ENCODE measurements around the gene CCDC138.

The CCDC138 gene

DNA sequence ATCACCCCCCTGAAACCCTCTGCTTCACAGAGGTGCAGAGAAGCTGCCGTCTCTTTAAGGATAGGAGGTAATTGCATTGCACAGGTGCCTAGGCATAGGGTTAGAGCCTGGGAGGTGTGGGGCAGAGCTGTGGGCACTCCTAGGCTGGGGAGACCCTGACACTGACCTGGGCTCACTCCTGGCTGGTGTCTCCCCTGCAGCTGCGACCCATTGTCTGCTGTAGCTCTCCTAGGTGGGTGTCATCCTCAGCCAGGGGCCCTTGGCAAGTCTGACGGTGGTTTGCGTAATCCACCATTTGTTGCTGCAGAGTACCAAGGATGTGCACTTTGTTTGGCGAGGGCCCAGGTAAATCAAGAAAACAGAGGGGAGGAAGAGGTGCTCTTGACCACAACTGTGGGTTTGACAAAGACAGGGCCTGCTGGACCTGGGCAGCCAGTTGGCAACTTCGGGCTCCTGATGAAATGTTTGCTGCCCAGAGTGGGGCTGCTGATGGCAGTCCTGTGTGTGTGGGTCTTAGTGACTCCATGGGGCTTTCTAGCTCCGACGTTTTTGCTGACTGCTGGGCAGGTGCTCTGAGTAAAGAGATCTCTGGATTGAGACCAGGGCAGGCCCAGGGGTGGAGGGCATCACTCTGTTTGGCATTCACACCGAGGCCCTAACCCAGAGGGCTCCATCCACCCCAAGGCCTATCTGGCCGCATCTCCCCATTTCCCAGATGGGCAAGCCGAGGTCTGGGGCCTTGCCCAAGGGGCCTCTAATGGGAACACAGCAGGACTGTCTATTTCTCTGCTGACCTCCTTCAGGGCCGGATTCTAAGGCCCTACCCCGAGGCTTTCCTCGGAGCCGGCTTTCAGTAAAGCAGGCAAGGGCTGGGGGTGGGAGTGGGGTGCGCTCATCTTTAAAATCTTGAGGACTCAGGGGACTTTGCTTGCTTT lies 134.8 kb downstream of the CCDC138 start:
- H3K4me1 ChIP-seq (ENCODE audit: control insufficient read depth, insufficient read depth, low read length, poor library complexity, severe bottlenecking): no peaks in the 10 kb centered on the region
- H3K27me3 ChIP-seq (replicated peaks; ENCODE audit: control insufficient read depth, insufficient read depth, low read length, poor library complexity, severe bottlenecking): no peaks in the 10 kb centered on the region
- no peak overlapping the region for H3K4me3 ChIP-seq (ENCODE audit: insufficient read depth, low read depth, low read length, poor library complexity, severe bottlenecking)
- H3K9me3 ChIP-seq (ENCODE audit: control insufficient read depth, low read length): no peaks in the 10 kb centered on the region
- H3K27ac ChIP-seq (ENCODE audit: insufficient read depth, low read length, poor library complexity, severe bottlenecking): no peak overlapping the region
- DNase-seq: no peak
- no peaks in the 10 kb centered on the region for H3K36me3 ChIP-seq (ENCODE audit: control insufficient read depth, insufficient read depth, low read length)

- no peak overlapping the region for H3K27ac ChIP-seq (ENCODE audit: insufficient read depth, low read length, poor library complexity, severe bottlenecking)
- DNase-seq: no peak
- no peaks in the 10 kb centered on the region for H3K36me3 ChIP-seq (ENCODE audit: control insufficient read depth, insufficient read depth, low read length)
Measured at GRCh38 chr2:108922141-108922915, 135.8 kb downstream of the CCDC138 start.

GRCh38 chr2:108923019-108923700 lies 136.6 kb downstream of the CCDC138 start:
- H3K27ac ChIP-seq (ENCODE audit: insufficient read depth, low read length, poor library complexity, severe bottlenecking): no peak overlapping the region

More at GRCh38 chr2:108922141-108922915, 135.8 kb downstream of the CCDC138 start:
- Histone ChIP-seq H3K4me3 (ENCODE audit: insufficient read depth, low read depth, low read length, poor library complexity, severe bottlenecking) (no peak overlapping the region), H3K27me3 (replicated peaks; ENCODE audit: control insufficient read depth, insufficient read depth, low read length, poor library complexity, severe bottlenecking) (no peaks in the 10 kb centered on the region), H3K9me3 (ENCODE audit: control insufficient read depth, low read length) (no peaks in the 10 kb centered on the region), H3K4me1 (ENCODE audit: control insufficient read depth, insufficient read depth, low read length, poor library complexity, severe bottlenecking) (no peaks in the 10 kb centered on the region)

DNA sequence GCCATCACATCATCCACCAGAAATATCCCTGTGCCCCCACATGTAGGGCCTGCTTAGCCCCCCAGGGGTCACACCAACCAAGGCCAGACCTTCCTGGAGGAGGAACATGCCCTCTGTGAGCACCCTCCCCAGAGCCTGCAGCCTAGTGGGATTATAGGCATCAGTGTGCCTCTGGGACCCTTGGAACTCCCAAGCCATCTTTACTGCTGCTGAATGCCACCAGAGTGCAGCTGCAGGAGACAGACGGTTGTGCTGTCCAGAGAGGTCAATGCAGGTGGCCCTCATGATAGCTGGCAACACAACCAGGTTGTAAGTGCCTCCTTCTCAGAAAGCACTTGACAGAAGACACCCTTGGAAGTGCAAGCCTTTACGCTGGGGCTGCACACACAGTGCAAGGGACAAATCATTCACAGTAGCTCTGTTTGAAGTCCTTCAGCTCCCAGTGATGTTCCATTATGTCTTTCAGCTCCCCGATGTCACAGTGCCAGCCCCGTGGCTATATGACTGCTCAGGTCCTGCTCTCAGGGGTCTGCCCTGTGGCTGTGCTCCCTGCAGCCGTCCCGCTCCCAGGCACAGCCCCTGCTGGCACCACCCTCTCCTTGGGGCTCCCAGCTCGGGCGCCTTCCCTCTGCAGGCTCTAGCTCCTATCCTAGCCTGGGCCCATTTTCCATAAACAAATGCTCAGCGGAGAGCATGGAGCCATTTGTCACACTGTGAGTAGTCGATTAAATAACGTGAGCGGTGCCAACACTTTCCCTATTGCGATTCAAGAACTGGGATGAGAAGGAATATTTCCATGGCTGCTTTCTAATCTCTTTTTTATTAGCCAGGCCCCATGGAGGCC lies 137.4 kb downstream of the CCDC138 start:
- Histone ChIP-seq H3K4me3 (ENCODE audit: insufficient read depth, low read depth, low read length, poor library complexity, severe bottlenecking) (no peak overlapping the region), H3K9me3 (ENCODE audit: control insufficient read depth, low read length) (no peaks in the 10 kb centered on the region), H3K36me3 (ENCODE audit: control insufficient read depth, insufficient read depth, low read length) (no peaks in the 10 kb centered on the region), H3K27ac (ENCODE audit: insufficient read depth, low read length, poor library complexity, severe bottlenecking) (no peak overlapping the region), H3K4me1 (ENCODE audit: control insufficient read depth, insufficient read depth, low read length, poor library complexity, severe bottlenecking) (no peaks in the 10 kb centered on the region), H3K27me3 (replicated peaks; ENCODE audit: control insufficient read depth, insufficient read depth, low read length, poor library complexity, severe bottlenecking) (no peaks in the 10 kb centered on the region)
- no peak for DNase-seq

More at GRCh38 chr2:108923019-108923700, 136.6 kb downstream of the CCDC138 start:
- DNase-seq: no peak
- H3K4me1 ChIP-seq (ENCODE audit: control insufficient read depth, insufficient read depth, low read length, poor library complexity, severe bottlenecking): no peaks in the 10 kb centered on the region
- no peaks in the 10 kb centered on the region for H3K9me3 ChIP-seq (ENCODE audit: control insufficient read depth, low read length)
- H3K27me3 ChIP-seq (replicated peaks; ENCODE audit: control insufficient read depth, insufficient read depth, low read length, poor library complexity, severe bottlenecking): no peaks in the 10 kb centered on the region
- H3K4me3 ChIP-seq (ENCODE audit: insufficient read depth, low read depth, low read length, poor library complexity, severe bottlenecking): no peak overlapping the region
- no peaks in the 10 kb centered on the region for H3K36me3 ChIP-seq (ENCODE audit: control insufficient read depth, insufficient read depth, low read length)

DNA sequence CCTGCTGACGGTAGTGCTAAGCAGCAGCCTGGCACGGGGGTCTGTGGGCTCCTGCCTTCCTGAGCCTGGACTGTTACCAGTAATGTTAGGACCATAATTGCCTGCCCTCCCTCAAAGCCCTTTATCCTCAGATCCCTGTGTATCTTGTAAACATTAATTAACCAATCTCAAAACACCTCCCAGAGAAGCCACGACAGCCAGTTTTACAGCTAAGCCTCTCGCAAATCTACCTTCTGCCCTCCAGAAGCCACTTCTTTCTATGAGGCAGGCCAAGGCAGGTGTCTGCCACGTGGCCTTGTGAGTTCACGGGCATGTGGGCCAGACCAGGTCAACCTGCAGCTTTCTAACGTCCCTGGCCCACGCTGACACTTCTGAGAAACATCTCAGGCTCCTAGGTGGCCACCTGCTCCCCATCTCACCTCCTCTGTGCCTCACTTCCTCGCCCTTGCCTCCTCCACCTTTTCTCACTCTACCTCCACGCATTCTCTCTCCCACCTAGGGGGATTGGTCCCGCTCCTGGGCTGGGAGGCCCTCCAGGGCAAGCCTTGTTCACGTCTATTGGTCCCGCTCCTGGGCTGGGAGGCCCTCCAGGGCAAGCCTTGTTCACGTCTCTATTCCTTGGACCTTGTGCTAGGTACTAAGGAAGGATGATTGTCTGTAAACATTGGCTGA lies 138.1 kb downstream of the CCDC138 start:
- Histone ChIP-seq H3K4me1 (ENCODE audit: control insufficient read depth, insufficient read depth, low read length, poor library complexity, severe bottlenecking) (no peaks in the 10 kb centered on the region), H3K9me3 (ENCODE audit: control insufficient read depth, low read length) (no peaks in the 10 kb centered on the region), H3K36me3 (ENCODE audit: control insufficient read depth, insufficient read depth, low read length) (no peaks in the 10 kb centered on the region), H3K27ac (ENCODE audit: insufficient read depth, low read length, poor library complexity, severe bottlenecking) (no peak overlapping the region), H3K27me3 (replicated peaks; ENCODE audit: control insufficient read depth, insufficient read depth, low read length, poor library complexity, severe bottlenecking) (no peaks in the 10 kb centered on the region), H3K4me3 (ENCODE audit: insufficient read depth, low read depth, low read length, poor library complexity, severe bottlenecking) (no peak overlapping the region)
- no peak for DNase-seq

DNA sequence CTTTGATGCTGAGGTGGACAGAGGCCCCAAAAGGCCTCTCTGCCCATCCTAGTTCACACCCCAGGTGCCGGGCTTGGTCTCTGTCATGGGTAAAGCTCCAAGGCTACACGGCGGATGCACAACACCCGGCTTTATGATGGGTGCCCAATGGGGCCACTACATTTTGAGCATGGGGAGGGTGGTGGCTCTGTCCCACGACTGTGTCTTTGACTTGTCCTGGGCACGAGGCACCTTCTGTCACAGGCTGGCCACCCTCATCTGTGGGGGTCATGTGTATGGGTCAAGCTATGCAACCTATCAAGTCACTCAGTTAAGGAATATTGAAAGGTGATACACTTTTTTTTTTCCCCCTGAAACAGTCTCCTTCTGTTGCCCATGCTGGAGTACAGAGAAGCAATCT lies 138.7 kb downstream of the CCDC138 start:
- H3K4me3 ChIP-seq (ENCODE audit: insufficient read depth, low read depth, low read length, poor library complexity, severe bottlenecking): no peak overlapping the region
- H3K27me3 ChIP-seq (replicated peaks; ENCODE audit: control insufficient read depth, insufficient read depth, low read length, poor library complexity, severe bottlenecking): no peaks in the 10 kb centered on the region
- no peaks in the 10 kb centered on the region for H3K4me1 ChIP-seq (ENCODE audit: control insufficient read depth, insufficient read depth, low read length, poor library complexity, severe bottlenecking)
- DNase-seq: no peak
- H3K9me3 ChIP-seq (ENCODE audit: control insufficient read depth, low read length): no peaks in the 10 kb centered on the region
- H3K36me3 ChIP-seq (ENCODE audit: control insufficient read depth, insufficient read depth, low read length): no peaks in the 10 kb centered on the region
- H3K27ac ChIP-seq (ENCODE audit: insufficient read depth, low read length, poor library complexity, severe bottlenecking): no peak overlapping the region

DNA sequence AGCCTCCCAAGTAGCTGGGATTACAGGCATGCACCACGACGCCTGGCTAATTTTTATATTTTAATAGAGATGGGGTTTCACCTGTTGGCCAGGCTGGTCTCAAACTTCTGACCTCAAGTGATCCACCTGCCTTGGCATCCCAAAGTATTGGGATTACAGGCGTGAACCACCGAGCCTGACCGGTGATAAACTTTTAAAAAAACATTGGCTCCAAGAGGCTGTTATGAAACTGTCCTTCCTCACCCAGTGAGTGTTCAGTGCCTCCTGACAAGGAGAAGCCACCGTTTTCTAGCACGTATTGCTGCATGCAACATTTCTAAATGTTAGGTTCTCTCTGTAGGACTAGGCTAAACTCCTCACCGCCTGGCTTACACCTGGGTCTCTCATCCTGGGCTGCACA lies 139.2 kb downstream of the CCDC138 start:
- H3K27me3 ChIP-seq (replicated peaks; ENCODE audit: control insufficient read depth, insufficient read depth, low read length, poor library complexity, severe bottlenecking): no peaks in the 10 kb centered on the region
- H3K4me3 ChIP-seq (ENCODE audit: insufficient read depth, low read depth, low read length, poor library complexity, severe bottlenecking): no peak overlapping the region
- H3K27ac ChIP-seq (ENCODE audit: insufficient read depth, low read length, poor library complexity, severe bottlenecking): no peak overlapping the region
- H3K9me3 ChIP-seq (ENCODE audit: control insufficient read depth, low read length): no peaks in the 10 kb centered on the region
- H3K4me1 ChIP-seq (ENCODE audit: control insufficient read depth, insufficient read depth, low read length, poor library complexity, severe bottlenecking): no peaks in the 10 kb centered on the region
- DNase-seq: no peak
- no peaks in the 10 kb centered on the region for H3K36me3 ChIP-seq (ENCODE audit: control insufficient read depth, insufficient read depth, low read length)
